GM23338 (cell line): ENCODE data around the gene E2F3. TPM values are rescaled to one million over a fixed set of nuclear protein-coding genes. Genes with fewer than 3 reads are reported as not detected.

Experiments
- EZH2phosphoT487 ChIP-seq: fragments of 200-600 bp; sonication (generic); IDR thresholded peaks from one replicate; pipeline ENCODE4 v1.8.1; 2018; ENCODE audit warnings: antibody characterized with exemption; ENCODE audit not compliant: unreplicated experiment
- JUNB ChIP-seq: IDR thresholded peaks from one replicate; pipeline ENCODE4 v1.6.1; 2016; ENCODE audit warnings: antibody characterized with exemption; ENCODE audit not compliant: unreplicated experiment
- NANOG ChIP-seq: IDR thresholded peaks from 2 replicates; pipeline ENCODE4 v1.6.1; 2016; ENCODE audit warnings: antibody characterized with exemption, borderline replicate concordance
- POLR2AphosphoS5 ChIP-seq: IDR thresholded peaks from 2 replicates; pipeline ENCODE4 v1.6.1; 2016; ENCODE audit warnings: antibody characterized with exemption, low read depth
- REST ChIP-seq: IDR thresholded peaks from one replicate; pipeline ENCODE4 v1.6.1; 2018; ENCODE audit warnings: antibody characterized with exemption; ENCODE audit not compliant: unreplicated experiment
- ZNF114 ChIP-seq: fragments of 250-450 bp; sonication (Bioruptor Pico); IDR thresholded peaks from 2 replicates; pipeline ENCODE4 v1.5.0; 2020; ENCODE audit warnings: mild to moderate bottlenecking, moderate library complexity
- ZNF462 ChIP-seq: fragments of 250-450 bp; sonication (Bioruptor Pico); IDR thresholded peaks from 2 replicates; pipeline ENCODE4 v1.5.0; 2020; ENCODE audit warnings: mild to moderate bottlenecking, moderate library complexity
- polyA plus RNA-seq: library from polyadenylated mRNA; unstranded; fragments of >200 nt; fragmentation: Nextera tagmentation; extraction: Ambion mirVana; gene quantifications from 2 replicates; pipeline ENCODE4 v1.2.1, GENCODE V29; 2016
- total RNA-seq: library from RNA; depleted of rRNA; stranded (reverse); fragments of >200 nt; shearing (Covaris generic); gene quantifications from 2 replicates; pipeline ENCODE4 v1.2.3, GENCODE V29; 2014
- TF ChIP-seq, protein P1 (sequence below): IDR thresholded peaks from 2 replicates; pipeline ENCODE4 v1.6.1; 2016; ENCODE audit warnings: antibody characterized with exemption

Gene E2F3
- total and polyA plus RNA-seq, 2 experiments from 2014 or later = 27.2 to 33.5 TPM

DNA sequence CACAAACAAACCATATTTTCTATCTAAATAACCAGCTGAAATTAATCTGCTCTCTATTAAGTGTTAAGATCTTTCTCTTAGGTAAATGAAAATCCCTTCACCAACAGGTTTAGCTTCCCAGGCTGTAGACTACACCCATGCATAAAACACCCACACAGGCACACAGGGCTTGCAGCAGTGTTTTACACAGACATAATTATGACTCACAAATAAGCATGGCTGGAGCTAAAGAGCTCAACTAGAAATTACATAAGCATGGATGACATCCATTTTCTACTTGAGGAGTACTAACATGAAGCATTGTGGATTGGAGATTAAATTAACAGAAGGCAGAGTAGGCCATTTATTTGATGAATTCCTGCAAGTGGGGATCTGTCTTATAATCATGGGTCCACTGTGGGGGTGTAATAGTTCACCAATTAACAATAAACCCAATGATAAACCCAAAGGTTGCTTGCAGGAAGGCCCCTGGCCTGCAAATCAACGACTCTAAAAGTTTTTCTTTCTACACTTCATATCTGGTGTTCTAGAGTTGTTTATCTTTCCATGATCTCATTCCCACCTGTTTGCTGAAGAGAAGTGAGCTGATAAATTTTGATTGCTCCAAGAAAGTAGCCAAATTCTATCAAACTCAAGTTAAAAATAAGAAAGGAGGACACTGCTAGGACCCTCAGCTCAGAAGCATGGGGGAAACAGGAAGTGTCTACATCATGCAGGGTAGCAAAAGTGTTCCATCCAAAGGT lies 33.8 kb upstream of the E2F3 start (continued):
- TF ChIP-seq ZNF462 (CRISPR knock-in tag) (no peak), JUNB (no peak), ZNF114 (CRISPR knock-in tag) (no peak), EZH2phosphoT487 (no peak), NANOG (no peak), REST (no peak), POLR2AphosphoS5 (no peak)
- TF ChIP-seq, protein P1, sequence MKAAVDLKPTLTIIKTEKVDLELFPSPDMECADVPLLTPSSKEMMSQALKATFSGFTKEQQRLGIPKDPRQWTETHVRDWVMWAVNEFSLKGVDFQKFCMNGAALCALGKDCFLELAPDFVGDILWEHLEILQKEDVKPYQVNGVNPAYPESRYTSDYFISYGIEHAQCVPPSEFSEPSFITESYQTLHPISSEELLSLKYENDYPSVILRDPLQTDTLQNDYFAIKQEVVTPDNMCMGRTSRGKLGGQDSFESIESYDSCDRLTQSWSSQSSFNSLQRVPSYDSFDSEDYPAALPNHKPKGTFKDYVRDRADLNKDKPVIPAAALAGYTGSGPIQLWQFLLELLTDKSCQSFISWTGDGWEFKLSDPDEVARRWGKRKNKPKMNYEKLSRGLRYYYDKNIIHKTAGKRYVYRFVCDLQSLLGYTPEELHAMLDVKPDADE = no peak
